Activated naive CD8-positive, alpha-beta T cell treated with anti-CD3 and anti-CD28 coated beads, Interleukin-2, amount 50 U/mL, for 24 hours (primary cell): ENCODE measurements around the gene ISLR.

Source experiments
- ATAC-seq: fragments of 150-1000 bp; cut with Tn5 transposase; one replicate; pipeline ENCODE4 v1.10.0; 2021
- DNase-seq: peaks from one replicate; pipeline ENCODE4 v3.0.0; 2021
- H3K27ac Mint-ChIP-seq: one replicate; pipeline ENCODE4 v1.8.0; 2021; ENCODE audit warnings: mild to moderate bottlenecking, mixed read lengths
- H3K27me3 Mint-ChIP-seq: one replicate; pipeline ENCODE4 v1.8.0; 2021; ENCODE audit warnings: mixed read lengths
- H3K36me3 Mint-ChIP-seq: one replicate; pipeline ENCODE4 v1.8.0; 2021; ENCODE audit warnings: low read depth, mixed read lengths
- H3K4me1 Mint-ChIP-seq: one replicate; pipeline ENCODE4 v1.8.0; 2021; ENCODE audit warnings: mixed read lengths
- H3K4me3 Mint-ChIP-seq: one replicate; pipeline ENCODE4 v1.8.0; 2021; ENCODE audit warnings: mild to moderate bottlenecking, moderate library complexity, mixed read lengths
- H3K9me3 Mint-ChIP-seq: one replicate; pipeline ENCODE4 v1.8.0; 2021; ENCODE audit warnings: mixed read lengths

ISLR gene

GRCh38 chr15:74216949-74217348 lies 43.4 kb downstream of the ISLR start:
- no peaks in the 10 kb centered on the region for H3K4me1 Mint-ChIP-seq
- no peaks in the 10 kb centered on the region for H3K9me3 Mint-ChIP-seq
- H3K4me3 Mint-ChIP-seq, result no peak overlapping the region
- no peaks in the 10 kb centered on the region for H3K36me3 Mint-ChIP-seq
- ATAC-seq (no peak), DNase-seq (no peak)
- peaks cover 18% of the 10 kb centered on the region for H3K27me3 Mint-ChIP-seq
- no peak overlapping the region for H3K27ac Mint-ChIP-seq

- peaks cover 18% of the 10 kb centered on the region for H3K27me3 Mint-ChIP-seq
- no peak overlapping the region for H3K27ac Mint-ChIP-seq
- ATAC-seq (no peak), DNase-seq (no peak)
- no peaks in the 10 kb centered on the region for H3K9me3 Mint-ChIP-seq
- no peak overlapping the region for H3K4me3 Mint-ChIP-seq
- no peaks in the 10 kb centered on the region for H3K4me1 Mint-ChIP-seq
- H3K36me3 Mint-ChIP-seq, result no peaks in the 10 kb centered on the region
Measured at GRCh38 chr15:74217907-74218885, 44.7 kb downstream of the ISLR start.

- Mint-ChIP-seq H3K27me3 (peaks cover 20% of the 10 kb centered on the region), H3K36me3 (no peaks in the 10 kb centered on the region), H3K27ac (no peak overlapping the region), H3K4me1 (peaks cover 7% of the 10 kb centered on the region), H3K4me3 (no peak overlapping the region), H3K9me3 (no peaks in the 10 kb centered on the region)
- no peak for DNase-seq
- ATAC-seq, result no peak
Measured at GRCh38 chr15:74220475-74221248, 47.2 kb downstream of the ISLR start.

GRCh38 chr15:74221399-74222239 lies 48.1 kb downstream of the ISLR start:
- Mint-ChIP-seq H3K9me3 (no peaks in the 10 kb centered on the region), H3K36me3 (no peaks in the 10 kb centered on the region), H3K27ac (no peak overlapping the region), H3K4me3 (no peak overlapping the region), H3K4me1 (peaks cover 7% of the 10 kb centered on the region), H3K27me3 (peaks cover 18% of the 10 kb centered on the region)
- DNase-seq, result no peak
- ATAC-seq, result no peak

- peaks cover 7% of the 10 kb centered on the region for H3K4me1 Mint-ChIP-seq
- peaks cover 18% of the 10 kb centered on the region for H3K27me3 Mint-ChIP-seq
- H3K4me3 Mint-ChIP-seq, result no peak overlapping the region
- H3K9me3 Mint-ChIP-seq, result no peaks in the 10 kb centered on the region
- DNase-seq (no peak), ATAC-seq (no peak)
- no peaks in the 10 kb centered on the region for H3K36me3 Mint-ChIP-seq
- H3K27ac Mint-ChIP-seq, result no peak overlapping the region
Measured at GRCh38 chr15:74222240-74223119, 49.0 kb downstream of the ISLR start.

GRCh38 chr15:74225928-74226327 lies 52.4 kb downstream of the ISLR start:
- H3K4me1 Mint-ChIP-seq, result peaks cover 7% of the 10 kb centered on the region
- no peaks in the 10 kb centered on the region for H3K9me3 Mint-ChIP-seq
- H3K27me3 Mint-ChIP-seq, result peaks cover 11% of the 10 kb centered on the region
- H3K4me3 Mint-ChIP-seq, result no peak overlapping the region
- H3K27ac Mint-ChIP-seq, result no peak overlapping the region
- no peak for ATAC-seq
- DNase-seq, result no peak
- H3K36me3 Mint-ChIP-seq, result no peaks in the 10 kb centered on the region
